HG03064 (cell line): ENCODE measurements around the gene HK2.
A peak's percentile ranks its signal among the peaks of the same experiment; 100 is the strongest.
"Not testable (repeated sequence)": the region's sequence is repeated elsewhere in the genome, so short reads cannot be mapped to it uniquely, and the experiment has no call there.

Experiments
- ATAC-seq: cut with Tn5 transposase; IDR thresholded peaks from one replicate; pipeline ENCODE4 v1.9.1; 2021; ENCODE audit warnings: low read depth; ENCODE audit not compliant: unreplicated experiment

HK2 gene

DNA sequence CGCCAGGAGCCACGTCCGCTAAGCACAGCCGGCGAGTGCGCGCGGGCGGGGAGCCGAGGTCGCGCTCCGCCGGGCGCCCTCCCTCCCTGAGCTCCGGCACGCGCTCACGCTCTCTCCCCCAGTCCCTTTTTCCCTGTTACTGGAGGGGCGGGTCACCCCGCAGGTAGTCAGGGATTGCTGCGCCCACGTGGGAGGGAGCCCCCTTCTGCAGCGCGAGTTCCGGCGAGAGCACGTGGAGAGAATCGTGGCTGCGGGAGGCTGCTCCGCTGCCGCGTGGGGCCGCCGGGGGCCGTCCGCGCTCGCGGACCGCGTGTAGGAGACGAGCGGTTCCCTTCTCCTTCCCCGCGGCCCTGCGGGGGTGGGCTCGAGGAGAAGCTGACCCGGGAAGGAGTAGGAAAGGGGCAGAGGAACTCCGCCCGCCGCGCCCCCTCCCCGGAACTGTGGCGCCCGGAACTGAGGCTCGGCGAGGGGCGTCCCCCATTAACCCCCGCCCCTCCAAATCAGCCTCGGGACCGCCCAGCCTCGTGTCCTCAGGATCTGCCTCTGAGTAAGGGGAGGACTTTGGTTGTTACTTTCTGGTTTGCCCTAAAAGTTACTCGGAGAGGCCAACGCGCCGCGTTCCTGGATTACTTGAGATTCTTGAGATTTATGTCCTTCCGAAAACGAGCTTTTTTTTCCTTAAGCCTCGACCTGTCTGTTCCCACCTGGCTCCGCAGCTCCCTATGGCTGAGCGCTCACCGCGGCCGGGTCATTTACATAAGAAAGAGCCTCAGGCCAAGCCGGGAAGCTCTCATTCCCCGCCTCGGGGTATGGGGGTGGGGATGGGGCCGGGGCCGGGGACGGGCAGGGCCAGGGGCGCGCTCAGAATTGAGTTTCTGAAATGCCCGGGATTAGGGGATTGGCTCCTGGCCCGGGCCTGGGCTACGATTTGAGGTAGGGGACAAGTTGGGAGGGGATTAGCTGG is 1.1 kb downstream of the HK2 start:
- ATAC-seq = peak; percentile 51

- no peak for ATAC-seq
Observed at GRCh38 chr2:74835831-74836674, 2.1 kb downstream of the HK2 start.

DNA sequence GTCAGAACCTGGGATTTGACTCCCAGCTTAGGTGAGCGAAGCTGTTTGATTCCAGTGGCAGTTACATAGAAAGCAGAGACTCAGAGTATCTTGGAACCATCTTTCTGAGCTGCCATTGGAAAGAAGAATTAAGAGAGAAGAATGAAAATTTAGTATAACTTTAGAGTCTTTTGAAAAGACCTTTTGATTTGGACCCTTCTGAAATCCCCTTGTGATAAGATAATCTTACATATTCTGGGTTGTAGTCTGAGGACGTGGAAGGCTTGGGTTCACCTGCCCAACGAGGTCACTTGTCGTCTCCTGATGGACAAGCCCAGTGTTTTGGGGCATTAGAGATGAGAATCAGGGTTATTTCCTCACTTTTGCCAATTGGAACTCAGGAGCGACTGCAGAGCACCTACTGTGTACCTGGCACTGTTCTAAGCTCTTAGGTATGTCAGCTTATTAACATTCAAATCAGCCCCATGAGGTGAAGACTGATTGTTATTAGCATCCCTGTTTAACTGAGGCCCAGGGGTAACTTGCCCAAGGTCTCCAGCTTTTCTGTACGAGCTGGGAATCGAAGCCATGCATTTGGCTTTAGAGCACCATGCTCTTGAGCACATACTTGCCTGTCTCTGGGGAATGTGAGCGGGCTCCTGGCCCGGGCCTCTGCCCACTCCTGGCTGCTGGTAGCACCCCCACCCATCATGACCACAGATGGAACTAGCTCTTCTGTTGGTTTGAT is 2.9 kb downstream of the HK2 start:
- ATAC-seq = no peak

GRCh38 chr2:74841641-74842040 is 7.7 kb downstream of the HK2 start:
- no peak for ATAC-seq

DNA sequence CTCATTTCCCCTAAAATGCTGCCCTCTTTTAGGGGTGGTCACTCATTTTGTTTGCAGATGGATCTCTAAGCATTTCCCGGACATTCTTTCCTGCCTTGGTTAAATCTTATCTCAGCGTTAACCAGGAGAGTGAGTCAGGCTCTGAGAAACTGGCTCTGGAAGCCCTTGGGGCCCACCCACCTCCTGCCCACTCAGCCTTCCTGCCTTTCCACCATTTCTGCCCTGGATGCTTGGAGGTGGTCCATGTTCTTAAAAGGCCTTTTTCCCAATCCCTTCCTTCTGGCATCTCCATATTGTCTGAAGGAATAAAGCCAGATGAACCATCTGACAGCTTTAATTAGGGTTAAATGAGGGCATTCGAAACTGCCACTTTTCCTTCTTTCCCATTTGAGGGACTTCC is 9.5 kb downstream of the HK2 start:
- ATAC-seq = no peak

- ATAC-seq = peak; percentile 78
Observed at GRCh38 chr2:74843899-74844298, 10.0 kb downstream of the HK2 start.

- ATAC-seq = no peak
Observed at GRCh38 chr2:74844752-74845151, 10.8 kb downstream of the HK2 start.

- ATAC-seq = no peak
Observed at GRCh38 chr2:74845217-74845751, 11.4 kb downstream of the HK2 start.

DNA sequence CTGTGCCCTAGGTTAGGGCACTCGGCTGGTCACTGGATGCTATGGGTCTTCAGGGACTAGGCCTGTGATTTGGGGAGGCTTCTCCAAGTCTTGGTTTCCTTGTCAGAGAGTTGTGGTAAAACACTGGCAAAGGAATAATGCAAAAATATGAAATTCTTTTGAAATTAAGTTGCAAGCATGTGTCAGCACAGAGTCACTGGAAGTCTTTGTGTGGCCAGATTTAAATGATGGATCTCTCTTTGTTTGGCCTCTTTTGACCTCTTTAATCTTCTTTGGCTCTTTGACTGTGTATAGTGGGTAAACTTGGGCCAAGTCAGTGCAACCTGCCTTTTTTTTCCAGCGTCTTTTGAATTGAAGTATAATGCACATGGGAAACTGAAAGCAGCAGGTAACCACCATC is 12.1 kb downstream of the HK2 start:
- no peak for ATAC-seq

GRCh38 chr2:74846481-74846880 is 12.6 kb downstream of the HK2 start:
- ATAC-seq = no peak

DNA sequence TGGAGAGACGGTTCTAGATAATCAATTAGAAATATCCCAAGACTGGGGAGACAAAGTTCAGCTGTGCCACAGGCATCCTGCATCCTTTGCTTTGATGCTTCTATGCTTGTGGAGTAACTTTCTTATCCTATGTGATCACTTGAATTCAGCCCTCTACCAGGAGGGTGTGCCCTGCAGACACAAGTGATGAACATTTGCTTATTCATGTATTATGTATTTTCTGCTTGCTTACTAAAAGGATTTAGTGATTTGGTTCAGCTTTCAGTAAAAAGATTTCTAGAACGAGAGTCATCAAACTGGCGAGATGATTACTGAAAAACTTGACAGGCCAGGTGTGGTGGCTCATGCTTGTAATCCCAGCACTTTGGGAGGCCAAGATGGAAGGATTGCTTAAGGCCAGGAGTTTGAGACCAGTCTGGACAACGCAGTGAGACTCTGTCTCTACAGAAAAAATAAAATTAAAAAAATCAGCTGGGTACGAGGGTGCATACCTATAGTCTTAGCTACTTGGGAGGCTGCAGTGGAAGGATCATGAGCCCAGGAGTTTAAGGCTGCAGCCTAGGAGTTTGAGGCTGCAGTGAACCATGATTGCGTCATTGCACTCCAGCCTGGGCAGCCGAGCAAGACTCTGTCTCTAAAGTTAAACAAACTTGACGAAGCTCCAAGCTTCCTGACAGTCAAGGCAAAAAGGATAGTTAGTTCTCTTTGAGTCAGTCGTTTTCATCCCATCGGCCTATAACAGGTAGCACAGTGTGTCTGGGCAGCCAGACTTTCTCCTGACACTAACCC is 13.3 kb downstream of the HK2 start:
- no peak for ATAC-seq

- ATAC-seq = peak; percentile 87
Observed at GRCh38 chr2:74849228-74849892, 15.4 kb downstream of the HK2 start.

DNA sequence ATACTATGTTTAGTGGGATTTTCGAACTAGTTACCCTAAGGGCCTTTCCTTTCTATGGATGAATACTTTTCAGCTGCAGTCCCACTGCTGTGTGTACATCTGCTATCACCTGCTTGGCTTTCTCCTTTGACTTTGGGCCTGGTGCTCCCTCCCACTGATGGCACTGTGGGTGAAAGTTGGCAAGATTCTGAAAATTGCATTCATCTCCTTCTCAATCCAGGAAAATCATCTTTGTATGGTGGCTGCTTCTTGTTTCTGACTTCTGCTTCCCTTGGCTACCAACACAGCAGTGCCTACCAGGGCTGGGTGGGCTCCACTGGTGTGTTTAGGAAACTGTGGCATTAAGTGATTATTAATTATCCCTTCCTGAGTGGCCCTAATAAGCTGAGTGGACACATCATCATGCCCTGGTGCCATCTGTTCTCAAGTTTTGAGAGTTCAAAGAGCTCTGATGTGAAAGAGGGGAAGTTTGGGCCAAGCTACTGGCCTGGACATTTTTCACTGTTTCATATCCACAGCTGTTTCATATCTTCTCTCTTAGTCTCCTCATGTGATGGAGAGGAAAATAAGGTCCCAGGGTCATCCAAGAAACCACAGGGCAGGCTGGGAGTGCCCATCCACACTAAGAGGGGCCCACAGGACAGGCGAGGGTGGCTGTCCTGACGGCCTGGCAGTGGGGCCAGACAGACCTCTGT is 16.7 kb downstream of the HK2 start:
- ATAC-seq = no peak

- no peak for ATAC-seq
Observed at GRCh38 chr2:74851191-74851566, 17.3 kb downstream of the HK2 start.

GRCh38 chr2:74853360-74853759 is 19.4 kb downstream of the HK2 start:
- not testable (repeated sequence) for ATAC-seq

DNA sequence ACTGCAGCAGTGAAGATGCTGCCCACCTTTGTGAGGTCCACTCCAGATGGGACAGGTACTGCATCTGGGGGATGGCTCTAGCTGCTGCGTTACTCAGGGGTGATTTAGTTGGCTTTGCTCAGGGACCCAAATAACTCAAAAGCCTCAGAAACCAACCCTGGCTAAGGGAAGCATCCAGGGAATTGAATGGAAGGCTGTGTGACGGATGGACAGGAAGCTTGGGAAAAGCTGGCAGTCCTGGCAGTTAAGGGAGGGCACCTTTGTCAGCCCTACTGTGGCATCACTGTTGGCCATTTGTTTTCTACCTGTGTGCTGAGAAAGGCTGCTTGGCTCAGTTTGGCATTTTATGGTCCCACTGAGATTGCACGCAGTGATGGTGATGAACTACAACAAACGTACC is 20.5 kb downstream of the HK2 start:
- no peak for ATAC-seq

GRCh38 chr2:74855114-74855707 is 21.3 kb downstream of the HK2 start:
- not testable (repeated sequence) for ATAC-seq

- no peak for ATAC-seq
Observed at GRCh38 chr2:74856004-74856578, 22.2 kb downstream of the HK2 start.
